NOMO-1 treated with DMSO at 0.1 percent for 48 hours (cell line): ENCODE data around the gene FBLN1.
"Not testable (repeated sequence)": the region's sequence is repeated elsewhere in the genome, so short reads cannot be mapped to it uniquely, and the experiment has no call there.

Experiments used
- DNase-seq: peaks from one replicate; lab custom pipeline; 2025; ENCODE audit not compliant: unreplicated experiment; lab: John Stamatoyannopoulos, UW

Gene FBLN1

DNA sequence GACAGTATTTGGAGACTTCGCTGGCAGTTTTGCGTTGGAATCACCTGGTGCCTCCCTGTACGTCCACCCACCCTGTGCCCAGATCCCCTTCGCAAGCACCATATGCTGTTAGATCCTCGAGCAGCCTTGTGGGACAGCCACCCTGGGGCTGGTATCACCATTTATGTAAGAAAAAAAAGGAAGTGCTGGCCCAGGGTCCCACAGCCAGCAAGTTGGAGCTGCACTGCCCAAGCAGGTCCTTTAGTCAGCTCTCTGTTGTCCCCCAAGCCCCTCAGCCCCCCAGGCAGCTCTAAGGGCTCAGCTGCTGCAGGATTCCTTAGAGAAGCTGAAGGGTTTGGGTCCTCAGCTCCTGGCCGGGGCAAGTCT lies 80.3 kb downstream of the FBLN1 start:
- DNase-seq, result no peak

- DNase-seq, result peak; percentile 61
These were observed 80.8 kb downstream of the FBLN1 start for GRCh38 chr22:45583504-45583903.

DNA sequence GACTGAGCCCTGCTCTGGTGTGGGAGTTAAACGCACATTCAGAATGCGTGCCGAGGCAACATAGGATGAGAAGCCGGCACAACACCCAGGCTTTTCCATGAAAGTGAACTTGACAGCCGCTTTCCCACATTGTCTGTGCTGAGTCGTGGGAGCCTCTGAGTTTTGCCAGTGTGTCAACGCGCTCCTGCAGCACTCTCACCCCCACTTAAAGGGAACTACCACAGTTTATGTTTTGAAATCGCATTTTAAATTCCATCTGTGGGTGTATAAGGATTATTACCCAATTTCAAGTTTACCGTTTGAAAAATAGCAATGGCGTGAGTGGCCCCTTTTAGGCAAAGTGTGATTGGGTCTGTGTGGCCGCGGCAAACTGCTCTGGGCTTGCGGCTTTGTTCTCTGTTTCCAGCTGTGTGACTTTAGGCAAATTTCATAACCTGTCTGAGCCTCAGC lies 81.5 kb downstream of the FBLN1 start:
- DNase-seq, result peak; percentile 90

- no peak for DNase-seq
These were observed 82.1 kb downstream of the FBLN1 start for GRCh38 chr22:45584621-45585436.

DNA sequence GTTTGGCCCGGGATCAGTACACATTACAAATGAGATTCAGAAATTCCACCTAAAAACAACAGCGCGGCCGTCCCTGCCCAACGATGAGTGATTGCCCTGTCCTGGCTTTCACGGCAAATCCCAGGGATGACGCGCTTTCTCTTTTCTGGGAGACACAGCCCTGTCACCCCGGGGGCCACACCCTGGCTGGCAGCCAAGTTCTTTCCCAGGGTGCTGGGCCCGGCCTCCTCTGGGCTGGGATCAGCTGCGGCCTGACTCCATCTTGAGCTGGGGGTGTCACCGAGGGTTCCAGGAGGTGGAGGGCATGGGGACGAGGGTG lies 82.7 kb downstream of the FBLN1 start:
- no peak for DNase-seq

- no peak for DNase-seq
These were observed 83.4 kb downstream of the FBLN1 start for GRCh38 chr22:45585946-45586540.

DNA sequence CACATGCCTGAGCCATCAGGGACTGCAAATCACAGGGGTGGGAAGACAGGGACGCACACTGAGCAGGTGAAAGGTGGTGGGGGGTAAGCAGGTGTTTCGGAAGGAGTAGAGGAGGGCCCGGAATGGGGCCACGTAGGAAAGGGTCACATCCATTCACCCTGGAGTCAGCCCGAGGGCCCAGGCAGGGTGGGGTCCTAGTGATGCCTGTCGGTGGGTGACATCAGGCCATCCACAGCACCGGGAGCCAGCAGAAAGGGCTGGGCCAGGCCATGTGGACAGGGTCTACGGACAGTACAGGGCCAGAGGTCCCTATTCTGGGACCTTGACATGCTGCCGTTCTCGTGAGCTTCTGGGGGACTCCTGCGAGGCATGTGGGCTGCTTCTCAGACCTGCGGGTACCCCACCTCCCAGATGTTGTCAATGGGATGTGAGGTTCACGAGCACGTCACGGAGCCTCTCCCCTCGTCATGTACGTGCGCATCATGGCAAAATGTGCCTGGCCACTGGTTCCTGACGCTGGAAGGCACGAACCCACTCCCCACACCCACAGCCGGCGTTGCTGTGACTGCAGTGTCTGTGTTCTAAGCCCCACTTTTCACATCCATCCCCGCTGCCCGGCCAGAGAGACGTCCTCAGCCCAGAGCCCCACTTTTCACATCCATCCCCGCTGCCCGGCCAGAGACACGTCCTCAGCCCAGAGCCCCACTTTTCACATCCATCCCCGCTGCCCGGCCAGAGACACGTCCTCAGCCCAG lies 84.1 kb downstream of the FBLN1 start:
- no peak for DNase-seq

- no peak for DNase-seq
These were observed 85.2 kb downstream of the FBLN1 start for GRCh38 chr22:45587638-45588505.

DNA sequence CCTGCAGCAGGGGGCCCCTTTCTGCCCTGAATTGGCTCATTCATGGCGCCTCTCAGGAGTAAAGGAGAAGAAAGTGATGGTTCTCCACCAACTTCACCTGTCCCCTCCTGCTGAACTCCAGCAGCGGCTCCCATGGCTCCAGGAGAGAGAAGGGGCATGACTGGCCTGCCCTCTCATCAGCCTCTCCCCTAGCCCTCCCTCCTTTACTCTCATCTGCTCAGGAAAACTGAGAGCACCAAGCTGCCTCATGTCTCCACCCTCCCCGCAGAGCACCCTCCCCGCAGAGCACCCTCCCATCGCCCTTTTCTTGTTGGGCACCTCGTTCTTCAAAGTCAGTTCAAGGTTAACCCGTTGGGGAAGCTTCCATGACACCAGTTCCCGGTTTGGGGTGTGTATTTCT lies 86.9 kb downstream of the FBLN1 start:
- no peak for DNase-seq

- no peak for DNase-seq
These were observed 87.6 kb downstream of the FBLN1 start for GRCh38 chr22:45590262-45590661.

- DNase-seq, result not testable (repeated sequence)
These were observed 89.0 kb downstream of the FBLN1 start for GRCh38 chr22:45591633-45592213.

DNA sequence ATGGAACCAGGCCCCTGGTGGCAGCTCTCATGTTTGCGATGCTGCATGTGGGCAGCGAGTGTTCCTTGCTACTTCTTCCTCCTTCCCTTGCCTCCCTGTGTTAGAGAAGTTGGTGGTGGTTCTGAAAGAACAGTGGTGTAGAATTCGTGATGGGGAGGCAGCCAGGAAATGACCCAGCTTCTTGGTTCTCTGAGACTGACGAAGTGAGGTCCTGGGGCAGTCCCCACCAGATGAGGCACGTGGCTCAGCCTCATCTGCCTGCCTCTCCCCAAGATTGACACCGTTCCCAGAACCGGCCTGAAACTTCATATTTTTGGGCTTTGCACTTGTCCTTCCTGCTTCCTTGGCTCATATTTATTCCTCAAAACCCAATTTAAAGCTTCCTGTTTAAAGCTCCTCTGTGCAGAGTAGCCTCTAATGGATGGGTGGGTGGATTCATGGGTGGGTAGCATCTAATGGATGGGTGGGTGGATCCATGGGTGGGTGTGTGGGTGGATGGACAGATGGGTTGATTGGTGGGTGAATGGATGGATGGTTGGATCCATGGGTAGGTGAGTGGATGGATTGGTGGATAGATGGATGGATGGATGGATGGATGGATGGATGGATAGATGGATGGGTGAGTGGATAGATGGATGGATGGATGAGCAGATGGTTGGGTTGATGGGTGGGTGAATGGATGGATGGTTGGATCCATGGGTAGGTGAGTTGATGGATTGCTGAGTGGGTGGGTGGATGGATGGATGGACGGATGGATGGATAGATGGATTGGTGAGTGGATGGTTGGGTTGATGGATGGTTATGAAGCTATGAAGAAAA lies 91.6 kb downstream of the FBLN1 start:
- DNase-seq, result no peak

DNA sequence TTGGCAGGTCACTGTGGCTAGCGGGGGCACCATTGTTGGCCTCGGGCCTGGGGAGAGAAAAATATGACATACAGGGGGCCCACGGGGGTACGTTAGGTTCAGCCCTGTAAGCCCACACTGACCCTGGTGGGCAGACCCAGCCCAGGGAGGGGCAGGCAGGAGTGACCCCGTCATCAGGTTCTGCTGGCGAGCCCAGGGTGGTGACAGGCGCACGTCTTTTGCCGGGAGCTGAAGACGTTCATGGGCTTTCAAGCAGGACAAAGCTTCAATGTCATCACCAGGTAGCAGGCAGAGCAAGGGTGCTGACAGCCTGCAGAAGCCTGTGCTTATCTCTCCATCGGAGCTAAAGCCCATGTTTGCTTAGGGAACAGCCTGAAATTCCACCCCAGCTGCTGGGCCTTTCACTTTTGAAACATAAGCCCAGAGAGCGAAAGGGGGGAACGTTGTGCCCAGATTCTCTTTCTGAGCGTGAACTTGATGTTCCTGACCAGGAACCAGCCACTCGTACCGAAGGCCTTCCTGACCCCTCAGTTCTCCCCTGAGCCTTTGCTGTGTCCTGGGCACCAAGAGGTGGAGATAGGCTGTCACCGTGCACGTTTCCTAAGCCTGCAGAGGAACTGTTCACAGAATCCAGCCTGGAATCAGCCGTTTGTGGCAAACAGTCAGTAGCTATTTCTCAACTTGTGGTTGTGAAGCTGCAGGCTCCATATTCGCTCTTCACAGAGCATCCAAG lies 94.9 kb downstream of the FBLN1 start:
- peak; percentile 34 for DNase-seq

DNA sequence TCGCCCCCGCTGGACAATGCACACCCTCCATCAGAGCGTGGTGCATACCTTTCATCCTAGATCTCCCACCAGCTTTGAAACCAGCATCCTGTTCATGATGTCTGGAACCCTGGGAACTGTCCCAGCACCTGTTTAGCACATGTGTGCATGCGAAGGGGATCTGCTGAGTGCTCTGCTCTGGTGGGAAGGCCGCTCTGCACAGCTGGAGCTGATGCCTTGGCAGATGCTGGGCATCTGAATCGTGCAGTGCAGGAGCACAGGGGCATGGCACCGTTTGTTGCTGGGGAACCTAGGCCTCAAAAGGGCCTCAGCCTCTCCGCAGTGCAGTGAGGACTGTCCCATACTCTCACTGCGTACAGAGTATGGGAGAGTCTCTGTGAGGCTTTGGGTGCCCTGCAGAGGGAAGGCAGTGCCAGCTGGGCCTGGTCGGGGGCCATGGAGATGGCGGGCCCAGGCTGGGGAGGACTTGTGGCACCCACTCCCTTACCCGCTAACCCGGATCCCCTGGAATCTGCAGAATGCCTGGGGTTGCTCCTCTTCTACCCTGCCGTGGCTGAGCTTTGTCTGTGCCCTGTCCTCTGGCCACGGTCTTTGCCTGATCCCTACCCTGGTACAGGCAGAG lies 96.0 kb downstream of the FBLN1 start:
- DNase-seq, result no peak

DNA sequence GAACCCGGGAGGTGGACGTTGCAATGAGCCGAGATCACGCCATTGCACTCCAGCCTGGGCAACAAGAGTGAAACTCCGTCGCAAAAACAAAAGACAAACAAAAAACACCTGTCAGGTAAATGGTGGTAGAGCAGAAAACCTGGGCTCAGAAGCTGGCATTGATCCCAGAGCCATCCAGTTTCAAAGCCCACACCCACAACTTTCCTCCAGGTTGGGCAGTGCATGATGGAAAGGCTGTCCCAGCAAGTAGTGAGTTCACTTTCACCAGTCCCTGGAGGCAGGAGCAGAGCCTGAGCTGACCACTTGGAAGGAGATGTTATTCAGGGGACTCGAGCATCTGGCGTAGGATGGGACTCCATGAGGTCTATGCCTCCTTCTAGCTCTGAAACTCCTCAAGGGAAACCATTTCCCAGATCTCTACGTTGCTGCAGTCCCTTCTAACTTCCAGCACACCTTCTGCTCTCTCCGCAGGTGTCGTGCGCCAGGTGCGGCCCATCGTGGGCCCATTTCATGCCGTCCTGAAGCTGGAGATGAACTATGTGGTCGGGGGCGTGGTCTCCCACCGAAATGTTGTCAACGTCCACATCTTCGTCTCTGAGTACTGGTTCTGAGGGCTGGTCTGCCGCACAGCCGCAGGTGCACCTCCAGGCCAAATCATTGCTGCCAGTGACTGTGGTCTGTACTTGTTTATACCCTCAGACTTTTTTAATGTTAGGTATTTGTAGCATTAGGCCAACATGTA lies 97.3 kb downstream of the FBLN1 start:
- no peak for DNase-seq

DNA sequence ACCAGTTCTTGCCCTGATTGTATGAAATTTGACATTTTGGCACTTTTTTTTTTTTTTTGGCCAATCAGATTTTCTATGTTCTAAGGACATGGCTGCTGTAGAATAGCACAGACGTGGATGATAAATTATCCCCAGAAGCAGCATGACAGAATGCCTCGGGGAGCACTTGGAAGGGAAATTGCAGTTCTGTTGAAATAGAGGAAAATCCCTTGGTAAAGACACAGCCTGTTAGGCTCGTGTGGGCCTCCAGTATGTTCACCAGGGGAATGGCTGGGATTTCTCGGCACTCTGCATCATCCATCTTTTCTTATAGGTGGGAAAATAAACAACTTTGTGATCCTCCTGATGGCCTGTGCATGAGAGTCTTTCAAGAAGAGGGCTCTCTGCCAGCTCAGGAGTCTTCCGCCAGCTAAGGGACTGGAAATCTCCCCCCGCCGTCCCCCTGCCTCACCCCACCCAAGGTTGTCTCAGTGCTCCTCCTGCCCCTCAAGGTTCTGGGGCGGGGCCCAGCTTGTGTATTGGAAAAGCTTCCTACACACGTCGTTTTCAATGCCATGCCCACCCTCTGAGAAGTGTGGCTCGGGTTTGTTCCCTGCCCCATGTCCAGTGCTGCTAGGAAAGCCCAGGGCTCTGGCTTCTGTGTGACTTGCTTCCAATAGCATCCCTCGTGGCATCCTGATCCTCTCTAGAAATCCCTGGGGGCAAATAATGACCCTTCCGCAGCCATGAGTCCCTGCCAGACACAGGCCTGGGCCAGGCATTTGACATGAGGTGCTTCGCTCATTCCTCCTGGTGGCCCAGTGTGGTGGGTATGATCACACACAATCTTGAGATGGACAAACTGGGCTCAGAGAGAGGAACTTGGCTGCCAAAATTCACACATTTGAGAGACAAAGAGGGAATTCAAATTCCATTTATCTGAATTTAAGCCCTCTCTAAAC lies 98.4 kb downstream of the FBLN1 start:
- no peak for DNase-seq
